SK-N-SH (cell line): ENCODE data around the gene GOLGA6C.
"Not testable (repeated sequence)": the region's sequence is repeated elsewhere in the genome, so short reads cannot be mapped to it uniquely, and the experiment has no call there.

Experiments used
- CTCF ChIP-seq: fragments of 200-600 bp; sonication (generic); IDR thresholded peaks from 2 replicates; pipeline ENCODE4 v1.6.1; 2017; ENCODE audit warnings: antibody characterized with exemption, mild to moderate bottlenecking, moderate library complexity
- GABPA ChIP-seq: IDR thresholded peaks from 2 replicates; pipeline ENCODE4 v1.4.0; 2012; ENCODE audit warnings: low read depth, mild to moderate bottlenecking

GRCh38 chr15:75251343-75251742 is 6.8 kb upstream of the GOLGA6C start:
- not testable (repeated sequence) for TF ChIP-seq CTCF, GABPA
